GM18861 (cell line): ENCODE measurements around the gene UTY.

ENCODE experiments used
- ATAC-seq: cut with Tn5 transposase; IDR thresholded peaks from one replicate; pipeline ENCODE4 v1.9.1; 2021; ENCODE audit not compliant: unreplicated experiment

The UTY gene

DNA sequence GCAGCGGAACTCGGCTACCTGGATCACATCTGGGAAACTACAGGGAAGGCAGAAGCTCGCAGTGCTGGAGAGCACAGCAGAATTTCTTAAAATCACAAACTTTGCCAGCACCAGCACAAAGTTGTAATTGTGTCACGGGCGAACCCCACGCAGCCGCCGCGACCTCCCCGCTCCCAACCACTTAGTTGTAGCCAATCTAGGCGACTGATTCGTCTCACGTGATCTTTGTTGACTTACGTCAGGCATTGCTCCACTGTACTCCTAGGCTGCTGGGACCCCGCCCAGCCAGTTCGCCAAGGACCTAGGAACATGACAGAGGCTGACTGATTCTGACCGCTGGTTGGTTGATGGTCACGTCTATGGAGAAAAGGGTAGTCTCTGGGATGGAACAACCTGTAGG lies at the start of gene UTY:
Gene UTY, minus strand, starts transcription at position 206 of the 400 bp plus-strand sequence. CDS start 368 bp downstream, outside the sequence.
- no peak for ATAC-seq

DNA sequence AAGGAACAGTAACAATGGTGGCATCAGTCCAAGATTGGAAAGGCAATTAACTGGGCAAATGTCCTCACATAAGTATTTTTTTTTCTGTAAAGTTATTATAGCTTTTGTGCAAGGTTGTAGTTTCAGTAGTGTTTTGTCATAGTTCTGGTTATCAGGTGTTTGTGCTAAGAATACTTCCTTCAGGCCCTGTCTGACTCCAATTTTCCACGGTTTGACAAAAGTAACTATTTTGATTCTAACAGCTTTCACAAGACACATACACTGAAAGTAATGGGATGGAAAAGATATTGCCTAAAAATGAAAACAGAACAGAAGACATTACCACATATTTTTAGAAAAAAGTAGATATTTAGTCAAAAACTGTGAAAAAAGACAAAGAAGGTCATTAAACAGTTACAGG lies 40.6 kb upstream of the UTY start:
- no peak for ATAC-seq

DNA sequence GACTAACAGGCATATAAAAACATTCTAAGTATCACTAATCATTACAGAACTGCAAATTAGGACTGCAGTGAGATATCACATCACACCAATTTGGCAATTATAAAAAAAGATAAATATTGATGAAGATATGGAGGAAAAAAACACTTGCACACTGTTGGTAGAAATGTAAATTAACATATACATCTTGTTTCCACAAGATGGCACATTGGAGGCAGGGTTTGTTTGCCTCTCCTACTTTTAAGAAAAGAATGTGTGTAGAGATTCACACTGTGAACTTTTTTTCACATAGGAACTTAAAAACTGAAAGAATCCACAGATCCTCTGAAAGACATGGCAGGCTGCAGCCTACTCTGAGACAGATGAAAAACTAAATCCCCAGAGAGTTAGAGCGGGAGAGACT lies 21.4 kb upstream of the UTY start:
- ATAC-seq: no peak

DNA sequence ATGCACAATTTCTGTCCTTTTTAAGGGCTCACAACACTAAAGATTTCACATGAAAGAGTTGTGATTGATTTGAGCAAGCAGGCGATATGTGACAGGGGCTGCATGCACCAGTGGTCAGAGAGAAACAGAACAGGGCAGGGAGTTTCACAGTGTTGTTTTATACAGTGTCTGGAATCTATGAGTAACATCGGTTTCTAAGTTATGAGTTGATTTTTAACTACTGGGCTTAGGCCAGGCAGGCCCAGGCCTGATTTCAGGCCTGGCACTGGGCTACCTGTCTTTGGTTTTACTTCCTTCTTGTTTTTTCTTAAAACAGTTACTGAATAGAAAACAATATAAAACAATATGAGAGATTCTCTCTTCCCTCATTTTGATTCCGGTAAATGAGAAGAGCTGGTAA lies 13.9 kb upstream of the UTY start:
- ATAC-seq: no peak

DNA sequence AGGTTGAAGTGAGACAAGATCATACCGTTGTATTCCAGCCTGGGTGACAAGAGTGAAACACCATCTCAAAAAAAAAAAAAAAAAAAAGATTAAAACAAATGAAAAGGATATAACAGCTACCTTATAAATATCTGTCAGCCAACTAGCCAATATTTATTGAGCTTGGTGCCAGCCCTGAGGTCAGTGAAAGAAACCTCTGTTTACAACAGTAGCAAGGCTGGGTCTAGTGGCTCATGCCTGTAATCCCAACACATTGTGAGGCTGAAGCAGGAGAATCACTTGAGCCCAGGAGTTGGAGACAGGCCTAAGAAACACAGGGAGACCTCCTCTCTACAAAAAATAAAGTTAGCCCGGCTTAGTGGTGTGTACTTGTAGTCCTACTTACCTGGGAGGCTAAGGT lies 12.6 kb upstream of the UTY start:
- ATAC-seq: no peak

DNA sequence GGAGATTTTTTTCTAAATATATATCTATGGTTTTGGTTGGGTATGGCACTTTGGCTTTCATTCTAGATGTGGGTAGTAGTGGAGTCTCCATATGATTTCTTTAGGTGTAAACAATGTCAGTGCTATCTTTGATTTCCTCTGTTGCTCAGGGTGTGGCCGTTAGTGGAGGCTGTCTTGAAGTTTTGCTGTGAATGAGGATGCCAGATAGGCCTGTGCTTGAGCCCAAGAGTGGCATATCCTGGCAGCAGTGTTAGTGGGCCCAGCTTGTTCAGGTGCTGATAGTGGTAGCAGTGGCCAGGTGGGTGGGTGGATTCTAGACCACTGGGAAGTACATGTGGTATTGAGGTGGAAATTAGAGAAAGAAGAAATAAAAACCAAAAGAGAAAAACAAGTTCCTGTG lies 8.9 kb upstream of the UTY start:
- no peak for ATAC-seq

DNA sequence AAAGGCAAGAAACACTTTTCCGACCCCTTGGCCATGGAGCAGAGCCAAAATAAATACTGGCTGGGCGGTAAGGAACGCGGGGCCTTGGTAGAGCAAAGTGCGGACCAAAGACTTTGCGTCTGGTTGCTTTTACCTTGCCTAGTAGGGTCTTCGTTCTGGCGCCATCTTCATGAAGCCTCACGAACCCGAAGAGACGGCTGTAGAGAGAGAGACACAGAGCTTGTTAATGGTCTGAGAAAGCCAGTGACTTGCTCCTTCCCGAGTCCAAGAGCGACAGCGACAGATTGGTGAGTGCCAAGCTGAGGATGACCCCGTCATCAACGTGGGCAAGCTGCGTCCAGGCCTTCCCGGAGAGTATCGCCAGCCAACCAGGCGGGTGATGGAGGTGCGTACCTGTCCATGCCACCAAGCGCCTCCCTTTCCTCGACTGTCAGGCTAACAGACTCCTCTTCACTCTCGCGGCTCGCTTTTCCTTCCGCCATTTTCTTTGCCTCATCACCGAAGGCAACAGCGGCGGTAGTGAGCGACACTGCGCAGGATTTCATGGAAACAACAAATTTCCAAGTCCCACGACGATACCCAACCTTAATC lies 617 bp downstream of the UTY start:
- no peak for ATAC-seq

DNA sequence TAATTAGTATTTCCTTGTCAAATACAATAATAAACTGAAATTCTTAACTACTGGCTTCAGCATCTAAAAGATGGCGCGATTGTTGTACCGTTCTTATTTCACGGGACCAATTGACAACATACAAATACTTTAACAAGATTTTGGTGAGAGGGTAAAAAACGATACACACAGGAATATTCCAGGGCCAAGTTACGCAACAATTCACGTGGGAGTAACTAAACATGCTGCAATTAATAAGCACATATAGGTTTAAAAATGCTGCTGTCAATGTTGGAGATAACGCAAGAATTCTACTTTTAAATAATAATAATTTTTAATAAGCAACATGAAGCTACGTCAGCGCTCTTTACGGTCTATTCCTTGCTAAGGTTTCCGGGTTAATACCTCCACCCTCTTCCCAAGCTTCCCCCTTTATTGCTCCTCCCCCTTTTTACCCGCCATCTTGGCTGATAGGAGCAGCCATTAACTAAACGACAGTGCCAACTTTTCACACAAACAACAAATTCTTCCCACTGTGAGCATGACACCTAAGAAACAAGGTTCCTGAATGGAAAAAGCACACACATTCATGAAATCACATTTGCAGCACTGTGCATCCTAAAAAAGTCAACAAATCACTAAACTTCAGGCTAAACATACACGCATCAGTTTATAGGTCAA lies 1.6 kb downstream of the UTY start:
- ATAC-seq: no peak

DNA sequence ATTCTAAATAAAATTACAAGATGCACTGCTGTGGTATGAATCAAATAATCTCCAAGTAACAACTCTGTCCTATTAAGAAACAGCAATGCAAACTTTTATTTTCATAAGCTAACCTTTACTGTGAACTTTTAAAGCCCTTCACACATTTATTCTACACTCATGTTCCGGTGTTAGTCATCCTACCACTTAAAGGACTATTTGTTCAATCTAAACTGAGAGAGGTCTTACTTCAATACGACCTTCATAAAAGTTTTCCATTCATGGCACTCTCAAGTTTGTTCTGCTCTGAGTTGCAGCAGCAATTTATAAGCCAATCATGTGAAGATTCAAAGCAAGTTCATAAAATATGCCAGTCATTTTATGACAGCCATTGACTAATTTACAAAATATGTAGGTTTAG lies 4.8 kb downstream of the UTY start:
- ATAC-seq: no peak

DNA sequence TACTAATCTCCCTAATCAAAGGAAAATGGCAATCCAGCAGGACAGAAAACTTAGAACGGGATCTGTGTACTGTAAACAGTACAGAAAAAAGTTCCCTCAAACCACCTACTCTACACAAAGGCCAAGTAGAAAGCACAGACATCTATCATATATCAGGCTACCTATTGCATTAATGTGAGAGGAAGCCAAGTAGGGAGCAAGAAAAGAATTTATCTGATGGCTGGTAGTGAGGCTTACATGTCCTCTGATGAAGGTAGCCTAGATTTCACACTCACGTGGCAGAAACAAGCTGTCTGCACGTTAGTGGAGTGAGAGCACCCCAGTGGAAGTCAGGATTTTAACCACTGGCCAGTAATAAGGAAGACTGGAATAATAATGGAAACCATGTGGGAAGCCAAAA lies 28.3 kb downstream of the UTY start:
- no peak for ATAC-seq

DNA sequence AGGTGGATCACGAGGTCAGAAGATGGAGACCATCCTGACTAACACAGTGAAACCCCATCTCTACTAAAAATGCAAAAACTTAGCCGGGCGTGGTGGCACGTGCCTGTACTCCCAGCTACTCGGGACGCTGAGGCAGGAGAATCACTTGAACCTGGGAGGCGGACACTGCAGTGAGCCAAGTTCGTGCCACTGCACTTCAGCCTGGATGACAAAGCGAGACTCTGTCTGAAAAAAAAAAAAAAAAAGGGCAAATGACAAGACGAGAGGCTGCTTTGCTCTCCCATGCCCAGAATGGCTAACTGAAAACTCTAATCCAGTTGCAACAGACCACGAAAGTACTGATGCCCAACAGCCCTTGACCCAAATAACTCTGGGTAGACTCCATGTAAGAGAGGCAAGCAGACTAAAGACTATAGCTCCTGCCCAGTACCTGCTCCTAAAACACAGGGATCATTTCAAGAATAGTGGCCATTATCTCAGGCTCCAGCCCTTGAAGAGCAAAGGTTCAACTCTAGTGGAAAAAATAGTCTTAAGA lies 29.2 kb downstream of the UTY start:
- ATAC-seq: no peak

DNA sequence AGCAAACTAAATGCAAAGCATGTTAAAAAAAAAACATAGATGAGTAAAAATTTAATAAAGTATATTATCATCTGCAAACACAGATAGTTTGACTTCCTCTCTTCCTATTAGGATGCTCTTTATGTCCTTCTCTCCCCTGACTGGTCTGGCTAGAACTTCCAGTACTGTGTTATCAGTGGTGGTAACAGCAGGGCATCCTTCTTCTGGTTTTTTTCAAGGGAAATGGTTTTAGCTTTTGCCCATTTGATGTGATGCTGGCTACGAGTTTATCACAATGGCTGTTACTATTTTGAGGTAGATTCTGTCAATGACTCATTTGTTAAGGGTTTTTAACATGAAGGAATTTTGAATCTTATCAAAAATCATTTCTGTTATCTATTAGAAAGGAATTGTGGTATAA lies 34.3 kb downstream of the UTY start:
- ATAC-seq: no peak

DNA sequence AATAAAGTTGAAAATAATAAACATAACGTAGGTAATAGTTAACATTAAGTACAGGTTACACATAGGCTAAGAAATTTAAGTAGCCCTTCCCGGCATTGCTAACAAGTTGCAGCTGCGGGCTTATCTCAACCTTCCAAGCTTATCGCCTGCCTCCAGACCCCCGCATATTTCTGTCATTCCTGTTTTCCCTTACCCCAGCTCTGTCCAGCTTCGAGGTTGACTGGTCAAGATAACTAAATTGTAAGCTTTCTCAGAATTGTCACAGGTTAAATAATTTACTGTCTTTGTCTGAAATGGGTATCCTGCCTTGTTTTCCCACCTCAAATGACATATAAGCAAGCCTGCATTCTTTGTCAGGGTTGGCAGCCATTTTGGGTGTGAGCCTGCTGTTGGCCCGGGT lies 36.7 kb downstream of the UTY start:
- no peak for ATAC-seq

DNA sequence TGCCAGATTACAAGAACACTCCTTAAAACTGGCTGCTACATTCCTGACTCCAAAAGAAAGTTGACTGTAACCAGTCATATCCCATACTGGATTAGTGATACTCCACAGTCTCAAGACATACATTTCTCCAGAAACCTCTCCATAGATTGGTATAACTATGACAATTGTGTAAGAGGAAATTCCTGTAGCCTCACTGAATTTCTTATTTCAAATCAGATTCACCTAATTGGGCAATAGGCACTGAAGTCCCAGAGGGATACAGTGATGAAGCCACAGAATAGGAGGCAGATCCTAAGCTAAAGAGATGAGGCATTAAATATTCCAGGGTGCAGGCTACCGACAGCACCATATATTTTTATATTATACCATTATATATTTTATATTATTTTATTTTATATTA lies 39.0 kb downstream of the UTY start:
- no peak for ATAC-seq

DNA sequence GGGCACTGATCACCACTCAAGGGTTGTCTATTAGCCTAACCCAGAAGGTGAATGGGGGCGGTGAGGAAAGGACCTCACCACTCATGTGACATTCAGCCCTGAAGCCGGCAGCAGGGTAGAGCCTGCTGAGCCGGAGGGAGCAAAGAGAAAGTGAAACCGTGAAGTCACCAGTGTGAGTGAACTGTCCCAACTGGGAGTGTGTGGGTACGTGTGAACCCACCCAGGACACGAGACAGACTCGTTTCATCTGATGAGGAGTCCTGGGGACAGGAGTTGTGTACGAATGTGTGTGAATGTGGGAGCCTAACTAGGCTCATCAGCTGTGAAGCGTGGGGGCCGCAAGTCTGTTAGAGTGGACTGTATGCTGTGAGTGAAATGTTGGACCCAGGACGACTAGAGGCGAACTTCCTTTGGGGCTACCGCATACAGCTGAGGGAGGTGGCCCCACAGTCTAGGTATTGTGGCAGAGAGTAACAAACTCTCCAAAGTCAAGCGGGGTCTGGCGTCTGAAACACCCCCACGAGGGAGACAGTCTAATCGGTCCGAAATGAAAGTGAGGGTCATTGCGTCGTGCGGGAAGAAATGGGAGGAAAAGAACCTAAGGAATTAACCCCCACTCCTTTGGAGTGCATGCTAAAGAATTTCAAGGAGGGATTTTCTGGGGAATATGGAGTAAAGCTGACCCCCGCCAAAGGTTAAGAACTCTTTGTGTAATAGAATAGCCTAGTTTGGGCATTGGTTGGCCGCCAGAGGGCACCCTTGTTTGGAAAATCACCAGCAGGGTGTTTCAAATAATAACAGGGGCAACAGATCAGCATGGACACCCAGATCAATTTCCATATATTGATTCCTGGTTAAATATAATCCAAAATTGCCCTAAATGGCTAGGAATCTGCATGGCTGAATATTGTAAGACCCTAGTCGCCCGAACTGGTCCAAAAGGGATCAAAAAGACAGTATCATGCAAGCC lies 43.6 kb downstream of the UTY start:
- no peak for ATAC-seq

DNA sequence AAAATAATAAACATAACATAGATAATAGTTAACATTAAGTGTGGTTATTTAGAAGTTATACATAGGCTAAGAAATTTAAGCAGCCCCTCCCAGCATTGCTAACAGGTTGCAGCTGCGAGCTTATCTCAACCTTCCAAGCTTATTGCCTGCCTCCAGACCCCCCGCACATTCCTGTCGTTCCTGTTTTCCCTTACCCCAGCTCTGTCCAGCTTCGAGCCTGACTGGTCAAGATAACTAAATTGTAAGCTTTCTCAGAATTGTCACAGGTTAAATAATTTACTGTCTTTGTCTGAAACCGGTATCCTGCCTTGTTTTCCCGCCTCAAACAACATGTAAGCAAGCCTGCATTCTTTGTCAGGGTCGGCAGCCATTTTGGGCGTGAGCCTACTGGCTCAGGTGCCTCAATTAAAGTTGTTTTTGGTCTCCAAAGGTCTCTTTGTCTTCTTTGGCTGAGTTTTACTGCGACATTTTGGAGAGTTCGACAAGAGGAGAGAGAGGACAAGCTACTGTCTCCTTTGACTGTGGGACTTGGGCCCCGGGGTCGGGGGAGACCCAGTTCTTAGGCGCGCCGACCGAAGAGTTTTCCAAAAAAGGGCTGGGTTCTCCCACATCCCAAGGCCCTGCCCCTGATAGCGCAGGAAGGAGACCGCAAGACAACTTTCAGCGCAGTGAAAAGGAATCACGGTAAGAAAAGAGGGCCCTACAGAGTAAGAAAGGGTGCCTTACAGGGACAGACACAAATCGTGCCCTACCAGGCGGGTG lies 44.4 kb downstream of the UTY start:
- ATAC-seq: no peak

DNA sequence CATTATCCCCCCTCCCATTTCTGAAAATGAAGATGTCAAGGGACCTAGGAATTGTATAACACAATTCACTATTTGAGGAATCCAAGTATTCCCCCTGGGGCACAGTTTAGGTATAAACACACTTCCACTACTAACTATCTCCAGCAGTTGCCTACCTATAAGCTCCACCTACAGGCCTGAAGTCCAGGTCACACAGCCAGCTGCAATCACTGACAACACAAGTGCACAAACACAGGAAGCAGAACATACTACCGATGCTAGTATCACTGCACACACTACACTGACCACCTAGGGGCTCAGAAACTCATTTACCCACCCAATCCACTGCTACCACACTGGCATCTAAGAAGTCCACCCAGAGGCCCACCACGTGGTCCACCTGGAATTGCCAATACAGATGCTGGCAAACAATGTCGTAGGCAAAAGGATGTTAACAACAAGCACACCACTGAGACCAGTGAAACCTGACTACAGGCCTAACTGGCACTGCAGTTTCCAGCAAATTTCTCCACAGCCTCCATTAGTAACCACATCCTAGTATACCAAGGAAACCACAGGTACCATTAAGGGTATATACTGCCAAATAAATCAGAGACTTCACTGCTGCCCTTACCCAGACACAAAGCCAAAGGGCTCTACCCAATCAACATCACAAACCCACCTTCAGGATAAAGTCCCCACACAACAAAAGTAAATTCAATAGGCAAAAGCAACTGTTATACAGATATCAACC lies 47.4 kb downstream of the UTY start:
- no peak for ATAC-seq

DNA sequence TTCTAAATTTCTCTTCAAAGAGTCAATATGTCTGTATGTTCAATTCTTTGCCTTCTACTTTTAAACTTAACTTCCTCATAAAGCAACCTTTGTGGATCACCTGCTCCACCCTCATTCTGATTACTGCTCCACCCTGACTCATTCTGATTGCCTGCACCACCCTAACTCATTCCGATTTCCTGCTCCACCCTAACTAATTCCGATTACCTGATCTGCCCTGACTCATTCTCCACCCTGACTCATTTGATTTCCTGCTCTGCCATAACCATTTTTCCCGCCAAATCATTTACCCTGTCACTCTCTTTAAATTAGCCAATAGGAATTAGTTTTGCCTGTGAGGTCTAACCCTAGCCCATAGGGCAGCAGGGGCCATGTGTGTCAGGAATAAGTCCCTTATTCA lies 50.3 kb downstream of the UTY start:
- no peak for ATAC-seq

DNA sequence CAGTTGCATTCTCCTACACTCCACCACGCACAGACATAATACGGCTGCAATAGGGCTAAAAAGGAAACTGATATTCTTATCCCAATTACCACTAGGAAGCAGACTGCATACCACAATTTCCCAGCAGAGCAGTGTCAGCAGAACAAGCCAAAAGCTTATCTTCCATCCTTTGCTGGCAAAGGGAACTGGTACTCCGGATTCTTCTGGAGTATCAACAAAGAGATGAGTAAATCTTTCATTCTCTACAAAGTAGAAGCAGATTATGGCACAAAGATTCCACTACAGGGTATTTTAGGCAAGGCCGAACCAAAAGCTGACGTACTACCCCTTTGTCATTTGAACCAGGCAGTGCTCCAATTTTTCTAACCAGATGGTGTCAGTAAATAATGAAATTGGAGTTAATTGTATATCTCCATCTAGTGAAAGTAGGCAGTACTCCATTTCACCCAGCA lies 56.5 kb downstream of the UTY start:
- no peak for ATAC-seq
